HG03439 (cell line): ENCODE measurements around the gene SMAP1.

Experiments
- ATAC-seq: cut with Tn5 transposase; IDR thresholded peaks from one replicate; pipeline ENCODE4 v1.9.1; 2021; ENCODE audit warnings: mild to moderate bottlenecking, moderate library complexity; ENCODE audit not compliant: unreplicated experiment

SMAP1 gene

DNA sequence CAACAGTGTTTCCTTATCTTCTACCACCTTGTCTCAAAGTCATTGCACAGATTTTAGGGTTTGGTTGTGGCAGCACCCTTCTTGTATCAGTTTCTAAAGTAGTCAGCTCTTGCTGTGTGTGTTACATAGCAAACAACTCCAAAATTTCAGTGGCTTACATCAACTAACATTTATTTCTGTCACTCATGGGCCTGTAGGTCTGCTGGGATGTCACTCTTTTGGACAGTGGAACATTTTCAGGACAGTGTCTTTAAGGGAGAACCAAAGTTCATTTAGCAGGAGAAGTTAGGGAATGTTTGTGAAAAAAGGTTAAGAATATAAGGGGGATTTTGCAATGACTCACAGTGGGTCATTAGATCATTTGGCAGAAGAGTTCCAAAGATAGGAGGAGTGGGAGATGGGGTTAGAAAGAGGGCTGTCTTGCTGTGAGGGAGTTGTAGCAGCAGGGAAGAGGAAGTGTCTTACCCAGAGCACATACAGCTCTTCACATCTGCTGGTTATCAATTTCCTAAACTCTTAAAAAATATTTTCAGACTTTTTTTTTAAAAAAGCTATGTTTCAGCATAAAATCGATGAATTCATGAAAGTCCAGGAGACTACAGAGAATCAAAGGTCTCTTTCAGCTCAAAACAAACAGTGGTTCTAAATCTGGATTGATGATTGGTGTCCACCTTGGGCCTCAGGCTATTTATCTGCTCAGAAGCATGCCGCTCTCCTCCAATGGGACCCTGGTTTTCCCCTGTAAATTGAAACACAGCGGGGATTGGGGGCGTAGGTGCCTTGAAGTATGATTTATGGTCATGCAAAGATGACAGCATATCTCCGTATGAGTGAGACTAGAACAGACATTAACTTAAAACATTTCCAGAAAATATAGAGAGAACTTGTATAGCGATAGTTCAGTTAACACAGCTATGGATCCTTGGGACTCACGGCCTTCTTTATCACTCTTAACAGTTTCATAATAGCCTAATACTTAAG is 171.9 kb downstream of the SMAP1 start:
- ATAC-seq = no peak

DNA sequence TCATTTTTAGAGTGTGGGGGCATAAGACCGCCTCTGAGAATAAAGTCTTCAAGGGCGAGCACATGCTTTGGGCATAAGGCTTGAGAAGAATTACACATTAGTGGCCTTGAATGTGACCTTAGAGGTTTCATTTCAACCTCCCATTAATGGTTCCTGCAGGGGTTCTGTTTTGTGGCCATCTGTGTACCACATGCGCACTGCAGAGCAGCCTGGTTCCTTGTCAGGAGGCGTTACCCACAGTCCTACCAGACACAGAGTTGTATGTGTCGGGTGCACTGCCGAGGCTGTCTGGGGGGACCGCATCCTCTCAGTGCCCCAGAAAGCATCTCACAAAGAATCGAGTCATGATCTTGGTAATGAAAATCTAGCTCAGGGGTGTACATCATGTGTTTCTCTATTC is 173.4 kb downstream of the SMAP1 start:
- no peak for ATAC-seq

DNA sequence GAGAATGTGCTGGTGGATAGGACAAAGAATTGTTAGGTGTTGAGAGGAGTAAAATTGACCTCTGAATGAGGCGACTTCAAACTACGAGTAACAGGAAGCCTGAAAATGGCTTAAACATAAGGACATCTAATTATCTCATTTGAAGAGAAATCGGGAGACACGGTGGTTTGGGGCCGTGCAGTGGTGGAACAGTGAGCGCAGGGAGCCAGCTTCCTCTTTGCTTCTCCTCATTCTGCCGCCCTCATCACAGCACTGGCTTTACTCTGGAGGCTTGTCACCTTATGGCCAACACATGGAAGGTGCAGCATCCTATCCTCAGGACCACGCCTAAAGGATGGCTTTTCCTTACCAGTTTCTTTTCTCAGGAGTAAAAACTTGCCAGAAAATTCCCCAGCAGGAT is 174.9 kb downstream of the SMAP1 start:
- ATAC-seq = no peak

DNA sequence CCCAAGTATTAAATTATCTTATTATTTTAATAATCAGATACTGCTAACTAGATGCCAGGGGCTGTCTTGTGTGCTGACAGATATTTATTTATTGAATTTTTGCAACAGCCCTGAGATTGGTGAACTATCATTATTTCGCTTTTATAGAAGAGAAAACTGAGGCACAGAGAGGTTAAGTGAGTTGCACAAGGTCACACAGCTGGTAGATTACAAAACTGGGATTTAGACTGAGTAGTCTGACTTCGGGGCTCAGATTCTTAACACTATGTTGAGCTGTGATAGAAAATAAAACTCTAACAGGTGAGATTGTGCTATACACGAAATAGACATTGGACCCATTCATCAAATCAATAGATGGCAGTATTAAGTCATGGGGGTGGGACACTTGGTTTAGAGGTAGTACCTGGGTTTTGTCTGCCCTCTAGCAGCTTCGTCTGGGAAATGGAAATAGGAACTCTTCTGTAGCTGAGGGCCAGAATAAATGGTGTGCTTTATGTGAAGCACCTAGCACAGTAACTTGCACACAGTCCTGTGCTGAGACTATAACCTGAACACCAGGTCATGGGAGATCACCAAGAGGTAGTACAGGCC is 175.7 kb downstream of the SMAP1 start:
- no peak for ATAC-seq

DNA sequence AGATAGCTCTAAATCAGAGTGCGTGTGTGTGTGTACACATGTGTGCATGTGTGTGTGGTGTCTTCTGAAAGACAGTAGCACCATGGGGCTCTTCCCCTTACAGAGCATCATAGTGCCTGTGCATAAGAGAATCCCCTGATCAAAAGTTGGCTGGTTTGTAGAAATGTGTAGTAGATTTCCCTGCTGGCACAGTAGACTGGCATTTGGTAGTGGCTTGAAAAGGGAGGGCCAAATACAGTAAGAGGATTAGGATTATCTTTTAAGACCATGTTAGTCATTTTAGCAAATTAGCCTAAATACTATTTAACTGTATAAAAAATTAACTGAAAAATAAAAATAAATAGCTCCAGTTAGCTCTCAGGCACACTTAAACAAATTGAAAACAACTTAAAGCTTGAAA is 176.6 kb downstream of the SMAP1 start:
- ATAC-seq = no peak

DNA sequence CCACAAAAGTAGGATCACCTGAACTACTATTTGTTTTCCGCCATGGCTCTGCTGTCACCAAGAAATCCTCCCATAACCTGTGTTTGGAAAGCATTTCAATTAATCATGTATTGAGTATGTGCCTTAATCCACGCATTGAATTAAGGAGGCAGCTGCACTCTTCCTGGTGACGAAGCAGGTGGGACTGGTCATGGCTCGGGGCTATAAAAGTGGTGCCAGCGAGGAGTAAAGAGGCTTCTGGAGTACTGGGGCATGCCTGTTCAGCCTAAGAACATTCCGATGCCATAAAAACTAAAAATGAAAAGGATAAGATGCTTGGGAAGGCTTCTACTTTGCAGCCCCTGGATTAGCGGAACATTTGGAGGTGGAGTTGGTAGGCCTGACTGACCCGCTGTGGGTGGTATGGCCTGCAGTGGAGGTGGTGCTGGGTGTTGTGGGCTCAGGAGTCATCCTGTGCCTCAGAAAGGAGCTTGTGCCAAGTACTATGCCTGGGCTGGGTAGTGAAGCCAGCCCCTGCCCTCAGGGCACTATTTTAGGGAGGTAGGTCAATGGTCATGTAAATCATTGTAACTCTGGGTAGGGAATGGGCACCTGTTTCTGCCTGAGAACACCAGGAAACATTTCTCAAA is 178.6 kb downstream of the SMAP1 start:
- no peak for ATAC-seq

DNA sequence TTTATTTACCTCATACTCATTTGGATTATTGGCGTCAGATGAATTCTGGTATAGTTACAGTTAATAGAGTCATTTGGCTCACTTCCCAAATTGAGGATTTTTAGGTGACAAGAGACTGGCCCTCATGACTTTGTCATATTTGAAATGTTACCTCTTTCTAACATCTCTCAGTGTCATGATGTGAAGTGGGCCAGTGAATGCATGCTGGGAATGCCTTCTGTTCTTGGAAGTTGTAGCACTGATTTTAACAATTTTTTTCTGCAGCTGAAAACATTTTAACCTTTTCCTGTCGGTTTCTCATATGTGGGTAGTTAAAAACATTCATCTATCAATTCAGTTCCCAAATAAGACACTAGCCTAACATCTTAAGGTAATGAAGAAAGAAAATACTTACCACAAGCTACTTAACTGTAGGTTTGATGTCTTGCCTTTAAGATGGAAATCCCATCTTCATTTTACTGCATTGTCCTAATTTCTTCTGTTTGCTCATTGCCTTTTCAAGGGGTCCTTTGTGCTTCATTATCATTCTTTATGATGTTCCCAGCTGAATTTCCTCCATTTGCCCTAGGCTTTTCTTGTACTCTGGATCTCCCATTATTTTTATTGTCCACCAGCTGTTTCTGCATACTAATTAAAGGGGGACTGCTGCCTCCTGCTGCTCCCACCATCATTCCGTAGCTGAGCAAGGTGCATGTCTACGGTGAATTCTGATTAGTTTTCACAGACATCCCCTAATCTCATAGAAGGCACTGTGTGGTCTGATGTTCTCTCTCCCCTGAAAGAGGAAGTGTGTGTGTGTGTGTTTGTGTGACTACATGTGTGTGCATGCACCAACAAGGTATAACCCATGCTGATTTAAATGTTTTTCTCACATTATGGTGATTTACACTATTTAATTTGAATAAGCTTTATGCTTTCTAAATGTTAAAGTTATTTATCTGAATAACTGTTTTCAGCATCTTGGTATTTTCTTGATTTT is 179.7 kb downstream of the SMAP1 start:
- no peak for ATAC-seq

DNA sequence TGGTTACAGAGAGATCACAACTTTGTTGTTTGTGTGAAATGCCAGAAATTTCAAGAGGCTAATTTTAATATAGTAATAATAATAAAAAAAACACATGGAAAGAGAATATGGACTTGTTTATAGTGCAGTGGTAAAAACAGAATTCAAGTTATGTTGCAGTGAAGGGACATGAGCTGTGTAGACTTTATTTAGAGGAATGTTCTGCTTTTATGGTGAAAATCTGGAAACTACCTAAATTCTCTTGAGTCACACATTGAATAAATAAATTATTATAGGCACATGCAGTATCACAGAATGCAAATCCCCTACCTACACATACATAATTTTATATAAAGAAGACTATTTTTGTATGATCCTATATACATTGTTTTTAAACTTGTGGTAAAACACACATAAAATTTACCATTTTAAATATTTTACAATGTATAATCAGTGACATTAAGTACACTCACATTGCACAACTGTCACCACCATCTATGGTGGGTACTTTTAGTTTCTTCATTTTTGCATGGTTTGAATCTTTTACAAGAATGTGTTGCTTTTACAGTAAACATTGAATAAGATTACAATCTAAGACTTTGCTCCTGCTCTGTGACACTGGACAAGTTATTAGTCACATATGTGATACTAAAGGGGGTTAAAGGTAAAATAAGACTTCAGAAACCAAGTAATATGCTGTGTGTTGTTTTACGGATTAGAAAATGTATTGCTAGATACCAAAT is 181.8 kb downstream of the SMAP1 start:
- ATAC-seq = no peak

DNA sequence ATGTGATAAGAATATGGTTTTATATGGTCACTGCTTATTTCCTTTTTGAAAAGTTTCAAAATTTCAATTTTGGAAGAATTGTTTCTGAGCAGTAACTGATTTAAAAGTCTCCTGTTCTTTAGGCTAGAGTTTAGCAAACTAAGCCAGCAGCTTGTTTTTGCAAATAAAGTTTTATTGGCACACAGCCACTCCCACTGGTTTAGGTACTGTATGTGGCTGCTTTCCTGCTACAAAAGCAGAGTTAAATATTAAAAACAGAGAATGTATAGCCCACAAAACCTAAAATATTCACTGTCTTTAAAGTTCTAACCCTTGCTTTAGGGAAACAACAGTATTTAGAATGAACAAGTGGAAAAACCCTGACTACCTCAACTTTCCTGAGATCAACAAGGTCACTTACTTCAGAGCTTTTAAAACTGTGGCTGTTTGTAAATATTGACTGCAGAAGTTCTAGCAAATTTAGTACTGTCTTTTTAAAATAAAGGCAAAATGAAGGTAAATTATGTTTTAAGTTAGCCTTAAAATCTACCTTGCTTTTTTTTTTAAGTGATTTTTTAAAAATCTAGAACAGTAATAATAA is 185.1 kb downstream of the SMAP1 start:
- ATAC-seq = no peak

DNA sequence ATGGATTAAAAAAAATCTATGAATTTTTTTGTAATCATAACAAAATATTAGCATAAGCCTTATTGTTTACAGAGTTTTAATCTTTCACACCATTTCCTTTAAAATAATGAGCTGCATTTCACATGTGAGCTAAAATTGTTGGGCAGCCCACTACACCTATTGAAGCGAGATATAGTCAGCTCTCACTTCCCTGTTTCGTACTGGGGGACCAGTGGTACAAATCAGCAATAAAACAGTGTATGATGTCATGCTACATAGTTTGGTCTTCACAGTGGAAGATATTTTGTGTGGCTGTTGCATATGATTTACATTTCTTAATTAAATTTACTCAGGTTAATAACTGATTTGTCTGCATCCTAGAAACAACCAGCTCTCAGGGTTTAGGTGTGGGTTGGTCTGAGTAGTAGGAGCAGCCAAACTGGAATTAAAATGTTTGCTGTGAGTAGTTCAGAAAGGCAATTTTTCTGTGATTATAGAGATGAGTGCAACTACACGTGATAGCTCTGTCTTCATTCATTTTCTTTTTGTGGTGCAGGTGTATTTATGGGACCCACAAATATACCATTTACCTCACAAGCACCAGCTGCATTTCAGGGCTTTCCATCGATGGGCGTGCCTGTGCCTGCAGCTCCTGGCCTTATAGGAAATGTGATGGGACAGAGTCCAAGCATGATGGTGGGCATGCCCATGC is 189.8 kb downstream of the SMAP1 start:
- ATAC-seq = peak; percentile 99

DNA sequence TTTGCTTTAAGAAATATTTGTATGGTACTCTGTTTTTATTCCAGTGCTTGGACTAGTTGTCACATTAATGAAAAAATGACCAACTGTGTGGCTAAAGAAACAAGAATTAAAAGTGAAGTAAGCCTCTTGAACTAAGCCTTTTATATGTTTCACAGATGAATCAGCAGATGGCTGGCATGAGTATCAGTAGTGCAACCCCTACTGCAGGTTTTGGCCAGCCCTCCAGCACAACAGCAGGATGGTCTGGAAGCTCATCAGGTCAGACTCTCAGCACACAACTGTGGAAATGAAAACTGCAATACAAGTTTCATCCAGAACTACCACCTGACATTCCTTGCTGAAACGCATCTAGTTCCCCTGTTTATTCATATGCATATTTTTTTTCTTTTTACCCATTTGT is 192.4 kb downstream of the SMAP1 start:
- ATAC-seq = no peak

DNA sequence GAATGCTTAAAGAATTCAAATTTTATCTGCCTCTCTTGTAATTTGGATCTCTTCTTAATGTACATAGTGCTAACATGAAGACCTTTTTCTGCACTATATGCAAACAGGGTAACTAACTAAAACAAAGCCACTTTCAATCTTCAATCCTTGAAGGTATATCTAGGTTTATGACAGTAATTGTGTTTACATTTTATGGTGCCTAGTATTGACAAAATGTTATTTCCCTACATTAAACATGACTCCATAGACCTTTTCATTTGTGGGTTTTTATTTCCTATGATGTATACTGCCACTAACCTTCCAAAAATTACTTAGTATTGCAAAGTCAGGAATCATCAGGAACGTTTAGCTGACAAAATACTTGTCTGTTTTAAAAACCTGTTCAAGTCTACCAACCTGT is 193.2 kb downstream of the SMAP1 start:
- no peak for ATAC-seq

DNA sequence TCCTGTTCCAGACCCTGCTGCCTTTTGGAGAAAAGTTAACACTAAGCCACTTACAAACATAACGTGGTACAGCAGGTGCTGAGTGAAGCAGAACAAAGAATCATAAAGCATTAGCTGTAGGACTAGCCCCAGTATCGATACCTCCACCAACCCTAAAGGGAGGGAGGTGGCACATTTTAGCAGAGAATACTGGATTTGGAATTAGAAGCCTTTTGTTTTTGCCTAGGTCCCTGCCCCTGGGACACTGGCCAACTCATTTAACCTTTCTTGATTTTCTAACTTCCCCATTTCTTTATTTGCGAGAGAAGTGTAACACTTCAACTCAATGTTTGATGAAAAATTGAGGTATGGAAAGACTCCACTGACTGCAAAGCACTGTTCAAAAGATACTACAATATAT is 195.7 kb downstream of the SMAP1 start:
- ATAC-seq = no peak

DNA sequence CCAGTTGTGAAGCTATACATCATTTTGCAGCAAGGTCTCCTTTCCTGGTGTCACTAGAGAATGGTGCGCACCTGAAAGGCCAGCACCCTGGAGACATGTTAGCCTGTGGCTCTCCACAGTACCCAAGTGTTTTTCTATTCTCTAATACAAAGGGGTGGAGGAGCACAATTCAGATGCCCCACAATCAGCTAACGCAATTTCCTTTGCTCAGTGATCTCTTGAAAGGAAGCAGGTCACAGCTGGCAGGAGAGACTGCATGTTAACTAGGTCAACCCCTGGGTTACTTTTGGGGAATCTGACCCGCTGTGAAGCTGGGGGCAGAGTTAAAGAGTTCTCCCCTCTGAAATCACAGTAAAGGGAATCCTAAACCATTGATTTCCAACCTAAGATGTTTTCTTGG is 196.7 kb downstream of the SMAP1 start:
- no peak for ATAC-seq

DNA sequence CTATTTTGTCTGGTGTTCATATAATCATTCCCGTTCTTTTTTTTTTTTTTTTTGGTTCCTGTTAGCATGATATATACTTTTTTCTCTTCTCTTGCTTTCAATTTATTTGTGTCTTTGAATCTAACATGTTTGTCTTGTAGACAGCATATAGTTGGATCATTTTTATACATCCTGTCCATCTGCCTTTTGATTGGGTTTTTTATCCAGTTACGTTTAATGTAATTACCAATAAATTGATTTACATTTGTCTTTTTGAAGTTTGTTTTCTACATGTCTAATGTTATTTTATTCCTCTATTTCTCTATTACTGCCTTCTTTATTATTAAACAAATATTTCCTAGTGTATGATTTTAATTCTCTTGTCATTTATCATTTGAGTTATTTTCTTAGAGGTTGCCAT is 204.8 kb downstream of the SMAP1 start:
- ATAC-seq = no peak

DNA sequence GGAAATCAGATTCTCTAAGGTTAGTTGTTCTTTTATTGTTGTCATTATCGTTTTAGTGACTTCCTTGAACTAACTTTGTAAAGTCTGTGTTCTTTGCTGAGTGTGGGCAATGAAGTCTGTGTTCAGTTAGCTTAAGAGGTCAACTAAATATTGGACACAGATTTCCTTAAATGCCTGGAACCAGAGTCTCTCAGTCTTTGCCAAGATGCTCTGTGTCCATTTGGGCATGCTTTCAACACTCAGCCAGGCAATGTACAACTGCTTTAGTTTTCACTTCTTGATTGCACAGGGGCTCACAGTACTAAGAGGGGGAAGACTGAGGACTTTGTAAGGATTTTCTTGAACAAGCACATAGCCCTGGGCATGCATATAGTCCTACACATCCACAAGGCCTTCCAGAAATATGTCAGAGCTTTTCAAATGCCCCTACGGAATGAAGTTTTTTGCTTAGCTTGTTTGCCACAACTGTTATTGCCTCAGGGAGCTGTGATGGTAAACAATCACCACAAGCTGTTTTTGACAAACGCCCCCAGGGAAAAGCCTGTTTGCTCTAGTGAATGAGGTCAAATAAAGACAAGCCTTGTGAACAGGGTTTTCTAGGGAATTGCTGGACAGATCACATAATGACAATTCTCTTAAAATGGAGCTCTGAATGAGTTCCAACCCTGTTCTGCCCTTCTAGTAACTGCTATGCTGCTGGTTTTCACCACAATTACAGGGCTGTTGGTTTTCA is 206.7 kb downstream of the SMAP1 start:
- no peak for ATAC-seq

DNA sequence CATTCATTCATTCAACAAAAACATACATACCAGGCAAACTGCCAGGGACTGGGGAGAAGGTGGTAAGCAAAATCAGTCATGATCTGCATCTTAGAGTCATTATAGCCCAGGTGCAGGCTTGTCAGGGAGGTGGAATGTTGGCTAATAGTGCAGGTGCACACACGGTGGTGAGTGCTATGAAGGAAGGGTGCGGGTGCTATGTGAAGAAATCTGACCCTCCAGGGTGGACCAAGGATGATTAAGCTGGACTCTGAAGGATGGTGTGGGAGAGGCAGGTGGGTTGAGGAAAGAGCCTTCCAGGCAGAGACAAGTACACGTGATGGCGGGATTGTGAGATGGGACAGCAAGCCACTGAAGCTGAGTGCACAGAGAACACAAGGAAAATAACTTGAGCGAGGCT is 211.8 kb downstream of the SMAP1 start:
- ATAC-seq = no peak
